Liver (tissue), 9 donors: ENCODE results near the gene CCDC137. TPM values are rescaled to one million over a fixed set of nuclear protein-coding genes. Genes with fewer than 3 reads are reported as not detected.

Experiments used
- DNase-seq: peaks from one replicate; pipeline ENCODE4 v3.0.0-alpha.2; 2017; ENCODE audit warnings: low spot score
- H3K27ac ChIP-seq, 2 donors: one replicate each; pipeline ENCODE4 v1.7.0; 2013; ENCODE audit warnings: inconsistent platforms in 2 of 2, low read length in 2 of 2, control low read depth in 1 of 2, low read depth in 1 of 2, mild to moderate bottlenecking in 1 of 2
- H3K27me3 ChIP-seq, 4 donors: one replicate each; pipeline versions ENCODE4 v1.6.1 to v1.7.0; 2013; ENCODE audit warnings: low read length in 3 of 4, inconsistent platforms in 1 of 4, mild to moderate bottlenecking in 1 of 4, moderate library complexity in 1 of 4; ENCODE audit not compliant: control insufficient read depth in 4 of 4, insufficient read depth in 4 of 4
- H3K36me3 ChIP-seq, 4 donors: one replicate each; pipeline versions ENCODE4 v1.6.1 to v1.7.0; 2013; ENCODE audit warnings: low read length in 3 of 4, mild to moderate bottlenecking in 3 of 4, low read depth in 1 of 4, moderate library complexity in 1 of 4; ENCODE audit not compliant: control insufficient read depth in 4 of 4, insufficient read depth in 3 of 4
- H3K4me1 ChIP-seq, 4 donors: one replicate each; pipeline versions ENCODE4 v1.6.1 to v1.7.0; 2013; ENCODE audit warnings: low read length in 3 of 4, mild to moderate bottlenecking in 3 of 4, moderate library complexity in 1 of 4; ENCODE audit not compliant: control insufficient read depth in 4 of 4, insufficient read depth in 4 of 4
- H3K4me3 ChIP-seq, 3 donors: one replicate each; pipeline versions ENCODE4 v1.6.1 to v1.7.0; 2013; ENCODE audit warnings: low read length in 3 of 3, control low read depth in 1 of 3, low read depth in 1 of 3, mild to moderate bottlenecking in 1 of 3
- H3K9ac ChIP-seq, 2 donors: one replicate each; pipeline ENCODE4 v1.7.0; 2013; ENCODE audit warnings: low read length in 2 of 2, mild to moderate bottlenecking in 2 of 2, moderate library complexity in 2 of 2, control low read depth in 1 of 2, low read depth in 1 of 2
- H3K9me3 ChIP-seq, 4 donors: one replicate each; pipeline versions ENCODE4 v1.6.1 to v1.7.0; 2013; ENCODE audit warnings: low read length in 3 of 4; ENCODE audit not compliant: control insufficient read depth in 4 of 4
- CTCF ChIP-seq: fragments of 150-350 bp; IDR thresholded peaks from 2 replicates; pipeline ENCODE4 v1.5.1; 2017; ENCODE audit warnings: improper control_type of control experiment, low read depth, low read length; ENCODE audit not compliant: missing input control
- EGR1 ChIP-seq, 2 donors: IDR thresholded peaks; 2 replicates each; pipeline ENCODE4 v1.6.1; 2016 to 2018; ENCODE audit warnings: antibody characterized with exemption in 2 of 2, low read depth in 2 of 2
- FOXA1 ChIP-seq: IDR thresholded peaks from 2 replicates; pipeline ENCODE4 v1.6.1; 2016; ENCODE audit warnings: antibody characterized with exemption
- FOXA2 ChIP-seq: IDR thresholded peaks from 2 replicates; pipeline ENCODE4 v1.6.1; 2016; ENCODE audit warnings: antibody characterized with exemption
- GABPA ChIP-seq, 2 donors: IDR thresholded peaks in 1 of 2; conservative IDR thresholded peaks in 1 of 2; 2 replicates each; pipeline ENCODE4 v1.6.1; 2016; ENCODE audit warnings: antibody characterized with exemption in 2 of 2, mild to moderate bottlenecking in 1 of 2, moderate library complexity in 1 of 2
- HNF4A ChIP-seq, 2 donors: conservative IDR thresholded peaks; 2 replicates each; pipeline ENCODE4 v1.6.1; 2016; ENCODE audit warnings: antibody characterized with exemption in 2 of 2, mild to moderate bottlenecking in 2 of 2
- HNF4G ChIP-seq: IDR thresholded peaks from 2 replicates; pipeline ENCODE4 v1.6.1; 2016; ENCODE audit warnings: antibody characterized with exemption
- JUND ChIP-seq, 2 donors: IDR thresholded peaks; 2 replicates each; pipeline ENCODE4 v1.6.1; 2016; ENCODE audit warnings: antibody characterized with exemption in 2 of 2
- NR2F2 ChIP-seq: IDR thresholded peaks from 2 replicates; pipeline ENCODE4 v1.6.1; 2016; ENCODE audit warnings: antibody characterized with exemption
- RAD21 ChIP-seq, 2 donors: IDR thresholded peaks; 2 replicates each; pipeline ENCODE4 v1.6.1; 2016; ENCODE audit warnings: antibody characterized with exemption in 2 of 2, mild to moderate bottlenecking in 2 of 2
- REST ChIP-seq: IDR thresholded peaks from 2 replicates; pipeline ENCODE4 v1.6.1; 2016; ENCODE audit warnings: antibody characterized with exemption, mild to moderate bottlenecking
- SP1 ChIP-seq: IDR thresholded peaks from 2 replicates; pipeline ENCODE4 v1.6.1; 2018; ENCODE audit warnings: antibody characterized with exemption, mild to moderate bottlenecking
- TAF1 ChIP-seq: conservative IDR thresholded peaks from 2 replicates; pipeline ENCODE4 v1.6.1; 2016; ENCODE audit warnings: antibody characterized with exemption, mild to moderate bottlenecking
- YY1 ChIP-seq: IDR thresholded peaks from 2 replicates; pipeline ENCODE4 v1.6.1; 2016; ENCODE audit warnings: antibody characterized with exemption, mild to moderate bottlenecking
- ZBTB33 ChIP-seq: IDR thresholded peaks from 2 replicates; pipeline ENCODE4 v1.6.1; 2016; ENCODE audit warnings: antibody characterized with exemption
- WGBS: extraction: QIAGEN DNeasy Blood & Tissue Kit; methylation state at CpG from one replicate; pipeline ENCODE4 v1.1.7; 2013; 5-methylcytosine and 5-hydroxymethylcytosine counted together
- polyA plus RNA-seq, 2 donors: library from polyadenylated mRNA; stranded (reverse) in 1 of 2; unstranded in 1 of 2; fragments of 200-250 nt in 1 of 2; fragments of >200 nt in 1 of 2; fragmentation: Nextera tagmentation in 1 of 2; extraction: Ambion mirVana in 1 of 2; gene quantifications; one replicate each; pipeline versions ENCODE4 v1.2.1 to v1.2.3, GENCODE V29; 2013 to 2015
- total RNA-seq, 2 donors: library from RNA; depleted of rRNA; stranded (reverse); fragments of >200 nt; gene quantifications; one replicate each; pipeline ENCODE4 v1.2.3, GENCODE V29; 2014
- donor health status: healthy.
- donor health status: healthy.
- donor health status: healthy.
- donor health status: healthy.
- donor health status: healthy.

CCDC137 gene
- total and polyA plus RNA-seq, 4 donors = 4.3 to 6.9 (median 5.2) TPM

GRCh38 chr17:81638683-81639082, 27.9 kb upstream of the CCDC137 start:
- no peak overlapping the region for H3K4me3 ChIP-seq
- H3K9ac ChIP-seq = no peak overlapping the region
- H3K4me1 ChIP-seq = peaks cover 6 to 31% (median 17%) of the 10 kb centered on the region in 4 donors
- 74% methylated on average over 4 of the region's 4 CpGs for WGBS
- H3K27me3 ChIP-seq = no peaks in the 10 kb centered on the region
- TF ChIP-seq TAF1 (no peak), SP1 (no peak), GABPA (IDR thresholded peaks at IDR 0.05 in 1 of 2, conservative IDR thresholded peaks at IDR 0.05 in 1 of 2) (no peak), YY1 (no peak), REST (no peak), EGR1 (IDR thresholded peaks at IDR 0.05; ENCODE audit: low read depth in 2 of 2) (no peak)
- no peaks in the 10 kb centered on the region for H3K36me3 ChIP-seq
- no peak for DNase-seq
- H3K9me3 ChIP-seq = no peaks in the 10 kb centered on the region
- no peak overlapping the region for H3K27ac ChIP-seq

GRCh38 chr17:81640011-81640410, 26.5 kb upstream of the CCDC137 start:
- no peak overlapping the region for H3K27ac ChIP-seq
- no peaks in the 10 kb centered on the region for H3K9me3 ChIP-seq
- H3K4me1 ChIP-seq = peaks cover 4 to 23% (median 16%) of the 10 kb centered on the region in 4 donors
- H3K27me3 ChIP-seq = no peaks in the 10 kb centered on the region
- no peak for DNase-seq
- H3K4me3 ChIP-seq = no peak overlapping the region
- H3K9ac ChIP-seq = no peak overlapping the region
- no peak for TF ChIP-seq TAF1
- TF ChIP-seq HNF4G = no peak
- no peak for TF ChIP-seq JUND (IDR thresholded peaks at IDR 0.05)
- no peak for TF ChIP-seq CTCF
- TF ChIP-seq RAD21 (IDR thresholded peaks at IDR 0.05) = no peak
- TF ChIP-seq ZBTB33 = no peak
- TF ChIP-seq HNF4A (conservative IDR thresholded peaks at IDR 0.05) = no peak
- no peak for TF ChIP-seq FOXA1
- TF ChIP-seq REST = no peak
- TF ChIP-seq GABPA (IDR thresholded peaks at IDR 0.05 in 1 of 2, conservative IDR thresholded peaks at IDR 0.05 in 1 of 2) = no peak
- no peak for TF ChIP-seq EGR1 (IDR thresholded peaks at IDR 0.05; ENCODE audit: low read depth in 2 of 2)
- no peak for TF ChIP-seq YY1
- no peak for TF ChIP-seq NR2F2
- no peak for TF ChIP-seq FOXA2
- H3K36me3 ChIP-seq = no peaks in the 10 kb centered on the region
- 95% methylated on average over 9 of the region's 9 CpGs for WGBS
